ENCODE data around the gene RBM20.
"Not testable (repeated sequence)": the region's sequence is repeated elsewhere in the genome, so short reads cannot be mapped to it uniquely, and the experiment has no call there.

Gene RBM20

GRCh38 chr10:110858297-110858934, 214.3 kb downstream of the RBM20 start:
- DNase-seq = no peak

- no peak for DNase-seq
These were observed 215.3 kb downstream of the RBM20 start for GRCh38 chr10:110859206-110859972.

- DNase-seq = no peak
These were observed 215.8 kb downstream of the RBM20 start for GRCh38 chr10:110859973-110860376.

- peak; percentile 47 for DNase-seq
These were observed 216.6 kb downstream of the RBM20 start for GRCh38 chr10:110860576-110861241.

GRCh38 chr10:110861476-110861875, 217.3 kb downstream of the RBM20 start:
- no peak for DNase-seq

GRCh38 chr10:110861930-110862649, 218.0 kb downstream of the RBM20 start:
- no peak for DNase-seq

GRCh38 chr10:110862961-110863360, 218.8 kb downstream of the RBM20 start:
- no peak for DNase-seq

GRCh38 chr10:110863361-110863760, 219.2 kb downstream of the RBM20 start:
- DNase-seq = no peak

- DNase-seq = no peak
These were observed 219.8 kb downstream of the RBM20 start for GRCh38 chr10:110863956-110864355.

GRCh38 chr10:110864662-110865140, 220.6 kb downstream of the RBM20 start:
- peak; percentile 50 for DNase-seq

- DNase-seq = no peak
These were observed 221.2 kb downstream of the RBM20 start for GRCh38 chr10:110865186-110865808.

- DNase-seq = no peak
These were observed 221.8 kb downstream of the RBM20 start for GRCh38 chr10:110865809-110866482.

GRCh38 chr10:110867011-110867806, 223.1 kb downstream of the RBM20 start:
- DNase-seq = not testable (repeated sequence)

GRCh38 chr10:110867807-110868465, 223.8 kb downstream of the RBM20 start:
- DNase-seq = no peak

GRCh38 chr10:110868981-110869380, 224.8 kb downstream of the RBM20 start:
- DNase-seq = peak; percentile 54

- DNase-seq = no peak
These were observed 226.7 kb downstream of the RBM20 start for GRCh38 chr10:110870823-110871297.

GRCh38 chr10:110871298-110872084, 227.4 kb downstream of the RBM20 start, which contains the start of gene PDCD4:
TSS of gene PDCD4 (plus strand) at chr10:110871928. CDS start at chr10:110876028, 4,100 bp downstream.
- DNase-seq = peak; percentile 92

GRCh38 chr10:110872145-110872983, 228.2 kb downstream of the RBM20 start:
- DNase-seq = peak; percentile 88
